HG03432 (cell line): ENCODE data around the gene PMM2.
"Not testable (repeated sequence)": the region's sequence is repeated elsewhere in the genome, so short reads cannot be mapped to it uniquely, and the experiment has no call there.

ENCODE experiments used
- ATAC-seq: cut with Tn5 transposase; IDR thresholded peaks from one replicate; pipeline ENCODE4 v1.9.1; 2021; ENCODE audit warnings: mild to moderate bottlenecking, moderate library complexity; ENCODE audit not compliant: unreplicated experiment

PMM2 gene

GRCh38 chr16:8816967-8817655 is 19.5 kb downstream of the PMM2 start:
- no peak for ATAC-seq

DNA sequence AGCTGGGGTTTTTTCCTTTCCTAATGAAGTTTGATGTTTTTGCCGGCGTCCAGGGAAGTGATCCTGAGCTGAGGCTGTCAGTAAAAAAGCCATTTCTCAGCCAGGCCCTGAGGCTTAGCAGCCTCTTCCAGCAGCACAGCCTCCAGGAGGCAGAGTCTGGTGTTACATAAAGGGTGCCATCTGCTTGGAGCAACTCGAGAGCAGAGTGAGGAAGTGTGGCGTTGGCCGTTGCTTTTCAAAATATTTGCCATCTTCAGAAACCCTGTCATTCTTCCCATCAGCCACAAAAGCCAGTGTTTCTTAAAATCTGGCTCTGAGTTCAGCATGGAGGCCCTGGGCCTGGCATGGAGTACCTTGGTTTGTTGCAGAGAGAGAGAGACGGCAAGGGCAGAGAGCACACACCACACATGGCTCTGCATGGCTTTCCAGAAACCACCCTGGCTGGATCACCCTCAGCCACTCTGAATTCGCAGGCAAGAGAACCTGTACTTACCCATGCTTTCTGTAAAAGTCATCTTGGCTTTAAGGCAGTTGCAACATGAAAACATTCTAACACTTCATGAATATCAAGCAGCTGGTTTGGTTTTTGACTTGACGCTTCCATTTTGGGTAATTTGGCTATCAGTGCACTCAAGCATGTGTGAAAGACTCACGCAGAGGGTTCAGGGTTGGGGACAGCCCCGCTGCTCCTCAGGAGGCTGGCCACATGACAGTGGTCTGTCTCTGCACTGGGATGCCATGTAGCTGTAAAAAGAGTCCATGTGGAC is 21.0 kb downstream of the PMM2 start:
- peak; percentile 90 for ATAC-seq

GRCh38 chr16:8819411-8820034 is 21.9 kb downstream of the PMM2 start:
- ATAC-seq = no peak

GRCh38 chr16:8822403-8822802 is 24.8 kb downstream of the PMM2 start:
- no peak for ATAC-seq

DNA sequence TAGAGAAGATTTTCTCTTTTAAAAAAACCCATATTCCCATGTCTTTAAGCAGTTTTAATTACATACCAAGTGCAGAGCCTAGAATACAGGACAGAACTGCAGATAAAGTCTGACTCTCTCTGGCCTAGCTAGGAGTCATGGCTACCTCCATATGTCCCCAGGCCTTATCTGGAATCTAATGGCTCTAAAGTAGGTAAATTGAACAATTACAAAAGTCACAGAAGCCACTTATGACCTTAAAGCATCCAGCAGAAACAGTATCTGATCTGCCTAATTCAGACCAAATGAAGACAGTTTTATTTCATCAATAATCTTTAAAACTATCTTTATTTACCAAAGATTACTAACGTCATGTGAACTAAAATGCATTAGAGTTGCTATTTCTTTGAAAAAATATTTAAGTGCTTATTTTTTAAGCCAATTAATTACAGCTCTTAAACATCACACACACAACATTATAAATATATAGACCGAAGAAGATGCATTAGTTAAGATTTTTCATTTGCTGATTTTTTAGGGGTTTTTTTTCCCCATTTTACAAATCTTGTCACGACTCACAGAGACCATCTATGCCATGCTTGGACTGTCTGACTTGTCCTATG is 28.7 kb downstream of the PMM2 start:
- ATAC-seq = no peak

DNA sequence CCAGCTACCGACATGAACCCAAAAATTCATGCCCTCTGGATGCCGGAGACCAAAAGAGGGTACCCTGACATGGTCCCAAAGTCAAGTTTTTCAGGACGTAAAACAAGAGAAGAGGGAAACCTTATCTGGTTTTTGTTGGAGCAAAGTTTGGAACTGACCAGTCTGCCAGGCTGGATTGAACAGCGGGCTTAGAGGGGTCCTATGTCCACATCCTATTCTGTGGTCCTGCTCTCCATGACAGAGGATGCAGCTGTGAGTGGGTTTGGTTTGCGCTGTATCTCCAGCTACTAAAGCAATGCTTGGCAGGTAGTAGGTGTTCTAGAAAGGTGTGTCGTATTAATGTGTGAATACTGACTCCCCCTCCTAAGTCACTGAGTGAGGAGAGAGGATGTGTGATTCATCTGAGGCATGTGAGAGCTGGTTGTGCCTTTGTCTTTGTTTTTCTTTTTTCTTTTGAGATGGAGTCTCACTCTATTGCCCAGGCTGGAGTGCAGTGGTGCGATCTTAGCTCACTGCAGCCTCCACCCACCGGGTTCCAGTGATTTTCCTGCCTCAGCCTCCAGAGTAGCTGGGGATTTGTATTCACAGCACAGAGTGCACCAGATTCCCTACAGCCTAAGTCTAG is 31.0 kb downstream of the PMM2 start:
- ATAC-seq = no peak

- ATAC-seq = no peak
Measured at GRCh38 chr16:8831450-8831849, 33.8 kb downstream of the PMM2 start.

DNA sequence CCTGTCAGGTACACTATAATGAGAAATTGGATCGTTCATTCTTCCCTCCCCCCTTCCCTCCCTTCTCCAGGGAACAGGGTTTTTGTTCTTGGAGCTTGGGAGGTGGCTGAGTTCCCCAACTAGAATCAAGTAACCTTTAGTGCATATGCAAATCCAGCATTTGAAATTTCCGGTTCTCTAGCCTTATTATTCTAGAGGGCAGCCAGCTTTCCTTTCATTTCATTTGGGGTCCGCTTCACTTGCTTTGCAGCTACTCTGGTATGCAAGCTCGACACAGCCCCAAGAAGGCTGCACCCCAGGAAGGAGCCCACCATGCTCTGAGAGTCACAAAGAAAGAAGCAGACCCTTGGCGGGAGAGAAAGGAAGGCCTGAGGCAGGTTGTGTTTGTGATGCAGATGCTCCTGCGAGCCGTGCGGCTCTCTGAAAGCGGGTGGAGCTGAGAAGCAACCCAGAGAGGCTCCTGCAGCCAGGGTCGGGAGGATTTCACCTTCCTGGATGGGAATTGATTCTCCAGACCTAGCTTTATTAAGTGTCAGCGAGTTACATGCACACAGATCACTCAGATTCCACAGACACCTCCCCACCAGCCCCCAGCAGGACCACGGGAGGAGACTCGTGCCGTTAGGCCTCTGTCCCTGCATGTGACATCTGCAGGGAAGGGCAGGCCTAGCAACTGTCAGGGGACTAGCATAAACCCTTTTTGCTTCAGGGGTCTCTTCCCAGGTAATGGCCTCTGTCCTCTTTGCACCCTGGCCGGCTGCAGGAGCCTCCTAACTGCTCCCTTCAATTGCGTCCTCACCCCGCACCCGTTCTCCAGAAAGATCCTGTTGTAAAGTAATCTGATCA is 34.5 kb downstream of the PMM2 start:
- ATAC-seq = no peak

DNA sequence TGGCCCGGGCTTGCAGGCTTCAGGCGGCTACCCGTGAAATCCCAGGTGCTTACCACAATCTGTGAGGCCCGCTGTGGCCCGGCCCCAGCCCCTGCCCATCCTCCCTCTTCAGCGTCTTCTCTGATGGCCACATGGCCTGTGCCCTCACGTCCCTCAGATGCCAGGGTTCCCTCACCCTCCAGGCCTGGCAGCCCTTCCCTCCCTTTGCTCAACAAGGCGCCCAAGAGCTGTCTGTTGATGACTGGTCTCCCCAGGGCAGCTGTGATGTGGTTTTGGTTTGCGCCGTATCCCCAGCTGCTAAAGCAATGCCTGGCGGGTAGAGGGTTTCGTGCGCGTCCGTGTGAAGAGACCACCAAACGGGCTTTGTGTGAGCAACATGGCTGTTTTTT is 35.1 kb downstream of the PMM2 start:
- ATAC-seq = no peak

GRCh38 chr16:8836797-8837196 is 39.2 kb downstream of the PMM2 start:
- not testable (repeated sequence) for ATAC-seq

- ATAC-seq = not testable (repeated sequence)
Measured at GRCh38 chr16:8837594-8837993, 40.0 kb downstream of the PMM2 start.

DNA sequence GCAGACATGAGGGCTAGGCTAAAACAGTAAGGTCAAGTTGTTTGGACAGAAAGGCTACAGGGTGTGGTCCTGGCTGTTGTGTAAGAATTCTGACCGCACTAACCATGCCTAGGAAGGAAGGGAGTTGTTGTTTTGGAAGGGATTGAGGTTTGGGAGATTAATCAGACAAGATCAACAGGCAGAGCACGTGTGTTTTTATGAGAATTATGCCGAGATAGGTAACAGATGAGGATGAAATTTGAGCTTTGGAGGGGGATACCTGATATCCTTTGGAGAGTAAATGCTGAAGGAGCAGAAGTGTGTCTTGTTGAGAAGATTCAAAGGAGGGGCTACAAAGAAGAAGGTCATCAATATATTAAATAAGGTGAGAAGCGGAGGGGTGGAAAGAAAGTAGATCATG is 44.4 kb downstream of the PMM2 start:
- not testable (repeated sequence) for ATAC-seq

DNA sequence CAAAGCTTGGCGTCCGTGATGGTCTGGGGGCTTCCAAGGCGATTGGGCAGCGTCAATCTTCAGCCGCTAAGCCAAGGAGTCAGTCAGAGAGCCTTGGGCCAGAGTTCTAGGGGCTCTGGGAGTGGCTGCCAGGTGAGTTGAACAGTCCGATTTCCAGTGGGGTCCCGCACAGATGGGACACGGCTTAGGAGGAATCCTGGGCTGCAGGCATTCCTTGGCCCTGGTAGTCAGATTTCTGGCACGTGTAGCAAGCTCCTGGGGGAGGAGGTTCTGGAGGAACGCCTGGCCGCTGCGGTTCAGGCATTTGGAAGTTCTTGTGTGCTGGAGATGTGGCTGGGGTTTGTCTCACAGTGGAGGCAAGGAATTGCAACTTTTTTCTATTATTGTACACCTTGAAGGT is 45.7 kb downstream of the PMM2 start:
- not testable (repeated sequence) for ATAC-seq

GRCh38 chr16:8845699-8846298 is 48.2 kb downstream of the PMM2 start:
- no peak for ATAC-seq

DNA sequence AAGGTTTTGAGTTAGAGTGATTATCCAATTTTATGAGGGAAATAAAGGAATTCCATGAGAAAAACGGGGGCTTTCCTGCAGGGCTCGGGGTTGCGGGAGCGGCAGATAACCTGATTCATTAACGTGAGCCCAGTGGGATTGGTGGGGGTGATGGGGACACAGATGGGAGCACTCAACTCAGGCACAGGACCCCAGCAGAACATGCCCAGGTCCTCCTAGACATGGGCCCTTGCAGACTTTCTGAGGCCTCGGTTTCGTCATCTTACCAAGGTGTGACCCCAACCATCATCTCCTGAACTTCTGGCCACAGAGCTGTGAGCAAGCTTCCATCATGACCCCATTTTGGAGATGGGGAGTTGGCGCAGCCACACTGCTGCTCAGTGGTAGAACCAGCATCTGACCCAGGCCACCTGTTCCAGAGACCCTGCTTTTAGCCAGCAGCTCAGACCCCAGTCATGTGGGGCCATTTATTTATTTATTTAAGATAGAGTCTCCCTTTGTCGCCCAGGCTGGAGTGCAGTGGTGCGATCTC is 48.8 kb downstream of the PMM2 start:
- no peak for ATAC-seq

GRCh38 chr16:8847145-8847544 is 49.5 kb downstream of the PMM2 start:
- no peak for ATAC-seq

- ATAC-seq = no peak
Measured at GRCh38 chr16:8847623-8848022, 50.0 kb downstream of the PMM2 start.

DNA sequence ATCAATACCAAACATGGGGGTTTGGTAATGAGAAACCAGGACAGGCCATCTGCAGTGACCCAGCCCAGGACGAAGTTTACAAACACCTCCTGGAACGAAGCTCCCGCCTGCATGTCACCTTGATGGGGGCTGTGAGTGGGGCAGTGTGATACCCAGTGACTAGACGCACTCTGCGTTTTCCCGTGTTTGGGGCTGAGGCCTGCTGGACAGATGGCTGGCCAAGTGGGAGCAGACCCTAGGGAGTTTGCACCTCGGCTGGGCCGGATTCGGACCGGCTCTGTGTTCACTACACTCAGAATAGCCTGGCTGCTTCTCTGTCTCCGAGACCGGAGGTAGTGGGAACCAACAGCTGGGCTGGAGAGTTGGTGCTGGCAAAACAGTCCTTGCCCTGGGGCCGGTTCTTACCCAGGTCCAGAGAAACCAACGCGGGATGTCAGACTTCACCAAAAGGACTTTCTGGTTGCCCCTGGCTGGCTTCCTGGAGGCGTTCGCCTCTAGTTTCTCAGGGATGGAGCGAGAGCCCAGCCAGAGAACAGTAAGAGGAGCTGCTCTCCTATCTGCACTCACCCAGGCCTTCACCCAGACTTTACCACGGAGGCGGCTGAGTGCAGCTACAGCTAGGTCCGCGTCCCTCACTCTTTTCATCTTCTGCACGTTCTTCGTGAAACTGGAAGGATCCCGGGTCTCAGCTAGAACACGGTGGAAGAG is 50.7 kb downstream of the PMM2 start:
- no peak for ATAC-seq

DNA sequence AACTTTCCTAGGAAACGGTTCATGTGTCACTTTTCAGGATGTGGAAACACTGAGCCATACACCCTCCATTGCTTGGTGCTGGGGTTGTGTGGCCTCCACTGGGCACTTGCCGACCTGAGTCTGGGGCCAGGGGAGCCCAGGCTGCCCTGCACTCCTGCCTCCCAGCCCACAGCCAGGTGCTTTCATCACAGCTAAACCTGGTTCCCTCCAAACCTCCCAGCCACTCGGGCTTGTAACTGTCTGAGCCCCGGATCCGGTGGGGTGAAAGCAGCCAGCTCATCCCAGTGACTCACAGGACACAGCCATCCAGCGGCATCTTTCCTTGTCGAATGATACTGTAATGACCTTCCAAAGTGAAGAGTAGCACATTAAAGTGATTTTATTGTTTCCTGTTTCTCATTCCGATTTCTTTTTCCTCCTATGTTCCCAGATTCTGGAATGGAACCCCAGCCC is 51.3 kb downstream of the PMM2 start:
- no peak for ATAC-seq
